ENCODE data around the gene OR4Q3. TPM values are rescaled to one million over a fixed set of nuclear protein-coding genes. Genes with fewer than 3 reads are reported as not detected.

Gene OR4Q3
- total RNA-seq, 1 experiment from 2014 or later, result not detected

DNA sequence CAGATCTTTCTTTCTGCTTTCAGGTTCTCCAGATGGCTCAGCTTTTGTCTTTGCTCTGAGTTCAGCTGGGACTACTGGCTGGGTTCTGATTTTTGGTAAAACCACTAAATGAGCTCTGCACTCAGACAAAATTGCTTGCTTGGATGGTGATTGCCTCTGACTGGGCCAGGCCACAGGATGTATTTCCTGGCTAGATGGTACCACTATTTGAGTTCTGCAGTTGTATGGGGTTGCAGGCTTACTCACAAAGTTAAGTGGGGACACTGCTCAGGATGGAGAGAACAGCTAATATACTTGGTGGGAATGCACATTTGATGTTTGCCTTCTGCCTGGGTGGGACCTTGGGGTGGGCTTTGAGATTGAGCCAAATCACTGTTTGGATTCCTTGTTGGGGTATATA, 14.0 kb upstream of the OR4Q3 start:
- Mint-ChIP-seq H3K36me3 (ENCODE audit: insufficient read depth in 1 of 3, low read depth in 3 of 3) (peaks cover 2 to 36% (median 4%) of the 10 kb centered on the region in 3 experiments; a peak in 6 of 7 replicates), H3K9me3 (peaks cover 9 to 10% of the 10 kb centered on the region in 2 experiments), H3K27ac (no peak overlapping the region), H3K4me3 (no peak overlapping the region), H3K4me1 (no peaks in the 10 kb centered on the region), H3K27me3 (ENCODE audit: low read depth) (no peaks in the 10 kb centered on the region)
- H3K23ac ChIP-seq (ENCODE audit: insufficient read length, low read depth, low read length), result no peak overlapping the region
- TF ChIP-seq, protein P1, sequence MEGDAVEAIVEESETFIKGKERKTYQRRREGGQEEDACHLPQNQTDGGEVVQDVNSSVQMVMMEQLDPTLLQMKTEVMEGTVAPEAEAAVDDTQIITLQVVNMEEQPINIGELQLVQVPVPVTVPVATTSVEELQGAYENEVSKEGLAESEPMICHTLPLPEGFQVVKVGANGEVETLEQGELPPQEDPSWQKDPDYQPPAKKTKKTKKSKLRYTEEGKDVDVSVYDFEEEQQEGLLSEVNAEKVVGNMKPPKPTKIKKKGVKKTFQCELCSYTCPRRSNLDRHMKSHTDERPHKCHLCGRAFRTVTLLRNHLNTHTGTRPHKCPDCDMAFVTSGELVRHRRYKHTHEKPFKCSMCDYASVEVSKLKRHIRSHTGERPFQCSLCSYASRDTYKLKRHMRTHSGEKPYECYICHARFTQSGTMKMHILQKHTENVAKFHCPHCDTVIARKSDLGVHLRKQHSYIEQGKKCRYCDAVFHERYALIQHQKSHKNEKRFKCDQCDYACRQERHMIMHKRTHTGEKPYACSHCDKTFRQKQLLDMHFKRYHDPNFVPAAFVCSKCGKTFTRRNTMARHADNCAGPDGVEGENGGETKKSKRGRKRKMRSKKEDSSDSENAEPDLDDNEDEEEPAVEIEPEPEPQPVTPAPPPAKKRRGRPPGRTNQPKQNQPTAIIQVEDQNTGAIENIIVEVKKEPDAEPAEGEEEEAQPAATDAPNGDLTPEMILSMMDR (conservative IDR thresholded peaks at IDR 0.05), result no peak
- no peak overlapping the region for H3K18ac ChIP-seq (ENCODE audit: insufficient read length, low read depth, low read length)
- H3K4me2 ChIP-seq (ENCODE audit: insufficient read depth, insufficient read length, low read length), result no peak overlapping the region
- no peak overlapping the region for H3K56ac ChIP-seq (ENCODE audit: insufficient read length, low read depth, low read length)
- H2BK12ac ChIP-seq (ENCODE audit: insufficient read length, low read depth, low read length), result no peak overlapping the region
- H3K23me2 ChIP-seq (ENCODE audit: insufficient read length, low read depth, low read length, poor library complexity, severe bottlenecking), result no peaks in the 10 kb centered on the region
- H2BK120ac ChIP-seq (ENCODE audit: low read depth, low read length, poor library complexity, severe bottlenecking), result no peak overlapping the region
- H4K5ac ChIP-seq (ENCODE audit: insufficient read length, low read depth, low read length), result no peak overlapping the region
- no peak overlapping the region for H3K4ac ChIP-seq (ENCODE audit: low read depth, low read length)
- no peak for DNase-seq
- no peaks in the 10 kb centered on the region for H3K27me3 ChIP-seq (ENCODE audit: insufficient read depth, low read length)
- no peak overlapping the region for H4K8ac ChIP-seq (replicated peaks; ENCODE audit: insufficient read length, low read depth, low read length)
- no peaks in the 10 kb centered on the region for H3K79me2 ChIP-seq (ENCODE audit: insufficient read depth, low read length)
- H3K27ac ChIP-seq (ENCODE audit: insufficient read length, low read depth, low read length), result no peak overlapping the region
- peaks cover 72% of the 10 kb centered on the region for H3K9me3 ChIP-seq (ENCODE audit: control insufficient read depth, low read depth, low read length)
- H2AK5ac ChIP-seq (ENCODE audit: insufficient read length, low read length), result no peak overlapping the region
- no peak overlapping the region for H3K9ac ChIP-seq (ENCODE audit: extremely low read depth, insufficient read length, low read length)
- H2BK5ac ChIP-seq (ENCODE audit: insufficient read length, low read length), result no peak overlapping the region
- no peak overlapping the region for H2AFZ ChIP-seq (ENCODE audit: low read length)
- no peaks in the 10 kb centered on the region for H3K79me1 ChIP-seq (ENCODE audit: insufficient read depth, low read depth, low read length, poor library complexity, severe bottlenecking)
- no peak overlapping the region for H2BK20ac ChIP-seq (ENCODE audit: low read depth, low read length, poor library complexity, severe bottlenecking)
- H2BK15ac ChIP-seq (ENCODE audit: low read depth, low read length), result no peak overlapping the region
- H4K20me1 ChIP-seq (ENCODE audit: control insufficient read depth, insufficient read depth, insufficient read length), result no peaks in the 10 kb centered on the region
- no peak overlapping the region for H4K91ac ChIP-seq (ENCODE audit: insufficient read length, low read depth, low read length)
- H3K4me1 ChIP-seq (ENCODE audit: insufficient read depth, low read length), result no peaks in the 10 kb centered on the region
- no peak overlapping the region for H3T11ph ChIP-seq (ENCODE audit: low read length)
- H3K14ac ChIP-seq (ENCODE audit: insufficient read depth, low read length), result no peak overlapping the region
